Measurements from ENCODE around the gene DDX49. TPM values are rescaled to one million over a fixed set of nuclear protein-coding genes. Genes with fewer than 3 reads are reported as not detected.

Gene DDX49
- 34.2 TPM for total RNA-seq

GRCh38 chr19:18919086-18919899 lies at the start of gene DDX49, which contains the start of gene COPE:
DDX49 (plus strand) TSS chr19:18919715; CDS start chr19:18919742, 27 bp downstream.
COPE (minus strand) TSS chr19:18919387; CDS start chr19:18919348, 39 bp downstream.
- DNase-seq (ENCODE audit: low spot score), result peak; percentile 99

- no peak for DNase-seq (ENCODE audit: low spot score)
Measured at GRCh38 chr19:18869781-18870530, 49.6 kb upstream of the DDX49 start.

GRCh38 chr19:18870531-18871172 lies 48.9 kb upstream of the DDX49 start:
- no peak for DNase-seq (ENCODE audit: low spot score)

- no peak for DNase-seq (ENCODE audit: low spot score)
Measured at GRCh38 chr19:18871543-18871942, 48.0 kb upstream of the DDX49 start.

GRCh38 chr19:18875726-18876125 lies 43.8 kb upstream of the DDX49 start:
- DNase-seq (ENCODE audit: low spot score), result no peak

GRCh38 chr19:18876865-18877264 lies 42.6 kb upstream of the DDX49 start:
- no peak for DNase-seq (ENCODE audit: low spot score)

- no peak for DNase-seq (ENCODE audit: low spot score)
Measured at GRCh38 chr19:18878058-18878797, 41.3 kb upstream of the DDX49 start.

GRCh38 chr19:18878858-18879578 lies 40.5 kb upstream of the DDX49 start:
- no peak for DNase-seq (ENCODE audit: low spot score)

- DNase-seq (ENCODE audit: low spot score), result no peak
Measured at GRCh38 chr19:18879579-18880373, 39.7 kb upstream of the DDX49 start.

- DNase-seq (ENCODE audit: low spot score), result no peak
Measured at GRCh38 chr19:18881491-18881890, 38.0 kb upstream of the DDX49 start.

GRCh38 chr19:18883526-18884304 lies 35.8 kb upstream of the DDX49 start:
- no peak for DNase-seq (ENCODE audit: low spot score)

- no peak for DNase-seq (ENCODE audit: low spot score)
Measured at GRCh38 chr19:18886972-18887371, 32.5 kb upstream of the DDX49 start.

- DNase-seq (ENCODE audit: low spot score), result no peak
Measured at GRCh38 chr19:18889949-18890745, 29.4 kb upstream of the DDX49 start.

- no peak for DNase-seq (ENCODE audit: low spot score)
Measured at GRCh38 chr19:18893587-18894253, 25.8 kb upstream of the DDX49 start.

GRCh38 chr19:18894254-18895037 lies 25.1 kb upstream of the DDX49 start:
- DNase-seq (ENCODE audit: low spot score), result no peak

- DNase-seq (ENCODE audit: low spot score), result no peak
Measured at GRCh38 chr19:18895038-18895823, 24.3 kb upstream of the DDX49 start.
